Esophagus squamous epithelium (tissue), 4 donors: Measurements from ENCODE around the gene LGR6.

Experiments used
- POLR2A ChIP-seq, 4 donors: fragments of 450-650 bp; IDR thresholded peaks; one replicate each; pipeline ENCODE4 v1.6.1; 2017; ENCODE audit warnings: antibody characterized with exemption in 4 of 4, mild to moderate bottlenecking in 4 of 4, moderate library complexity in 3 of 4
- TF ChIP-seq, protein P1 (sequence below), 6 experiments: fragments of 450-650 bp in 4 of 6; fragments of 200-600 bp in 2 of 6; sonication (generic) in 2 of 6; IDR thresholded peaks; one replicate each; pipeline ENCODE4 v1.5.1; 2016 to 2019; ENCODE audit warnings: antibody characterized with exemption in 6 of 6, mild to moderate bottlenecking in 4 of 6, moderate library complexity in 4 of 6

GRCh38 chr1:202242080-202242419 is 48.5 kb downstream of the LGR6 start:
- TF ChIP-seq, protein P1, sequence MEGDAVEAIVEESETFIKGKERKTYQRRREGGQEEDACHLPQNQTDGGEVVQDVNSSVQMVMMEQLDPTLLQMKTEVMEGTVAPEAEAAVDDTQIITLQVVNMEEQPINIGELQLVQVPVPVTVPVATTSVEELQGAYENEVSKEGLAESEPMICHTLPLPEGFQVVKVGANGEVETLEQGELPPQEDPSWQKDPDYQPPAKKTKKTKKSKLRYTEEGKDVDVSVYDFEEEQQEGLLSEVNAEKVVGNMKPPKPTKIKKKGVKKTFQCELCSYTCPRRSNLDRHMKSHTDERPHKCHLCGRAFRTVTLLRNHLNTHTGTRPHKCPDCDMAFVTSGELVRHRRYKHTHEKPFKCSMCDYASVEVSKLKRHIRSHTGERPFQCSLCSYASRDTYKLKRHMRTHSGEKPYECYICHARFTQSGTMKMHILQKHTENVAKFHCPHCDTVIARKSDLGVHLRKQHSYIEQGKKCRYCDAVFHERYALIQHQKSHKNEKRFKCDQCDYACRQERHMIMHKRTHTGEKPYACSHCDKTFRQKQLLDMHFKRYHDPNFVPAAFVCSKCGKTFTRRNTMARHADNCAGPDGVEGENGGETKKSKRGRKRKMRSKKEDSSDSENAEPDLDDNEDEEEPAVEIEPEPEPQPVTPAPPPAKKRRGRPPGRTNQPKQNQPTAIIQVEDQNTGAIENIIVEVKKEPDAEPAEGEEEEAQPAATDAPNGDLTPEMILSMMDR (IDR thresholded peaks at IDR 0.05) = no peak
- no peak for TF ChIP-seq POLR2A (IDR thresholded peaks at IDR 0.05)
